HepG2 (cell line): ENCODE data around the gene C1QBP. TPM values are rescaled to one million over a fixed set of nuclear protein-coding genes. Genes with fewer than 3 reads are reported as not detected.

ENCODE experiments used
- ARNTL ChIP-seq: sonication (generic); formaldehyde crosslinking; IDR thresholded peaks from 2 replicates; pipeline ENCODE4 v1.4.0; 2020; ENCODE audit warnings: mild to moderate bottlenecking, missing genetic modification reagents
- ATF7-NPFF ChIP-seq: sonication (generic); formaldehyde crosslinking; IDR thresholded peaks from 2 replicates; pipeline ENCODE4 v1.8.1; 2023; ENCODE audit warnings: mild to moderate bottlenecking, low read depth, missing genetic modification reagents, moderate library complexity
- CBX1 ChIP-seq: IDR thresholded peaks from one replicate; pipeline ENCODE4 v1.6.1; 2016; ENCODE audit warnings: antibody characterized with exemption, low read depth
- CBX2 ChIP-seq, 2 experiments: fragments of 200-600 bp in 1 of 2; sonication (generic); formaldehyde crosslinking in 1 of 2; IDR thresholded peaks; 2 replicates each; pipeline versions ENCODE4 v1.7.0 to v1.8.1; 2018 to 2022; ENCODE audit warnings: low read depth in 2 of 2, low read length in 1 of 2, mild to moderate bottlenecking in 1 of 2, missing genetic modification reagents in 1 of 2
- CBX5 ChIP-seq: sonication (generic); formaldehyde crosslinking; IDR thresholded peaks from 2 replicates; pipeline ENCODE4 v1.4.0; 2020; ENCODE audit warnings: missing genetic modification reagents, borderline replicate concordance
- CEBPG ChIP-seq: IDR thresholded peaks from 2 replicates; pipeline ENCODE4 v1.6.1; 2016
- FOSL1 ChIP-seq: sonication (generic); formaldehyde crosslinking; IDR thresholded peaks from 2 replicates; pipeline ENCODE4 v1.9.0; 2021; ENCODE audit warnings: missing genetic modification reagents, borderline replicate concordance
- HNF4A ChIP-seq: sonication (generic); formaldehyde crosslinking; IDR thresholded peaks from 2 replicates; pipeline ENCODE4 v1.4.0; 2020; ENCODE audit warnings: missing genetic modification reagents
- HOXA3 ChIP-seq: sonication (generic); formaldehyde crosslinking; IDR thresholded peaks from 2 replicates; pipeline ENCODE4 v1.5.0; 2020; ENCODE audit warnings: missing genetic modification reagents
- HOXD1 ChIP-seq: sonication (generic); formaldehyde crosslinking; IDR thresholded peaks from 2 replicates; pipeline ENCODE4 v1.5.0; 2020; ENCODE audit warnings: missing genetic modification reagents
- KDM6A ChIP-seq: IDR thresholded peaks from 2 replicates; pipeline ENCODE4 v1.6.1; 2016; ENCODE audit warnings: low read depth
- MED13 ChIP-seq: sonication (generic); formaldehyde crosslinking; IDR thresholded peaks from 2 replicates; pipeline ENCODE4 v1.5.0; 2020; ENCODE audit warnings: missing genetic modification reagents
- NAIF1 ChIP-seq: sonication (generic); formaldehyde crosslinking; IDR thresholded peaks from 2 replicates; pipeline ENCODE4 v1.5.0; 2020; ENCODE audit warnings: mild to moderate bottlenecking, missing genetic modification reagents, borderline replicate concordance
- NCOA2 ChIP-seq: sonication (generic); formaldehyde crosslinking; IDR thresholded peaks from 2 replicates; pipeline ENCODE4 v1.8.0; 2022; ENCODE audit warnings: inconsistent platforms
- PHF8 ChIP-seq: sonication (generic); formaldehyde crosslinking; IDR thresholded peaks from 2 replicates; pipeline ENCODE4 v1.5.0; 2020; ENCODE audit warnings: missing genetic modification reagents
- SPEN ChIP-seq: sonication (generic); formaldehyde crosslinking; IDR thresholded peaks from 2 replicates; pipeline ENCODE4 v1.5.1; 2020; ENCODE audit warnings: low read depth, mild to moderate bottlenecking, missing genetic modification reagents
- WIZ ChIP-seq: sonication (generic); formaldehyde crosslinking; IDR thresholded peaks from 2 replicates; pipeline ENCODE4 v1.5.1; 2020; ENCODE audit warnings: mild to moderate bottlenecking, missing genetic modification reagents
- ZBTB7A ChIP-seq: sonication (generic); formaldehyde crosslinking; IDR thresholded peaks from 2 replicates; pipeline ENCODE4 v1.8.0; 2022; ENCODE audit warnings: mild to moderate bottlenecking, missing genetic modification reagents
- ZFP37 ChIP-seq: sonication (generic); formaldehyde crosslinking; IDR thresholded peaks from 2 replicates; pipeline ENCODE4 v1.4.0; 2020; ENCODE audit warnings: missing genetic modification reagents, borderline replicate concordance
- ZNF496 ChIP-seq: sonication (generic); formaldehyde crosslinking; IDR thresholded peaks from 2 replicates; pipeline ENCODE4 v1.8.1; 2023; ENCODE audit warnings: mild to moderate bottlenecking, moderate library complexity, missing genetic modification reagents; ENCODE audit not compliant: insufficient replicate concordance
- ZNF530 ChIP-seq: sonication (generic); formaldehyde crosslinking; IDR thresholded peaks from 2 replicates; pipeline ENCODE4 v1.5.0; 2020; ENCODE audit warnings: low read depth, mild to moderate bottlenecking, missing genetic modification reagents
- ZNF552 ChIP-seq: sonication (generic); formaldehyde crosslinking; IDR thresholded peaks from 2 replicates; pipeline ENCODE4 v1.9.0; 2022; ENCODE audit warnings: missing genetic modification reagents, mild to moderate bottlenecking, borderline replicate concordance
- ZNF562 ChIP-seq: sonication (generic); formaldehyde crosslinking; IDR thresholded peaks from 2 replicates; pipeline ENCODE4 v1.8.0; 2022; ENCODE audit warnings: missing genetic modification reagents, borderline replicate concordance
- polyA plus RNA-seq, 8 experiments: library from polyadenylated mRNA; depleted of rRNA in 3 of 8; stranded (reverse) in 7 of 8; unstranded in 1 of 8; fragments of >200 nt; fragmentation: Illumina TruSeq in 4 of 8; extraction: Trizol in 4 of 8; gene quantifications; 2 replicates each; pipeline versions ENCODE4 v1.2.1 to v1.2.3, GENCODE V29; 2011 to 2016; ENCODE audit warnings: low read depth in 4 of 8, missing spikeins in 1 of 8, mixed read lengths in 1 of 8; ENCODE audit not compliant: insufficient read depth in 1 of 8
- total RNA-seq, 5 experiments: library from RNA; depleted of rRNA; stranded (reverse); fragments of >200 nt; fragmentation: Illumina TruSeq; extraction: Trizol; gene quantifications; 2 replicates each; pipeline ENCODE4 v1.2.3, GENCODE V29; 2016; ENCODE audit warnings: low read depth in 1 of 5
- TF ChIP-seq, protein P1 (sequence below): sonication (generic); formaldehyde crosslinking; IDR thresholded peaks from 2 replicates; pipeline ENCODE4 v1.4.0; 2020; ENCODE audit warnings: missing genetic modification reagents
- TF ChIP-seq, protein P2 (sequence below): sonication (generic); formaldehyde crosslinking; IDR thresholded peaks from 2 replicates; pipeline ENCODE4 v1.4.0; 2020; ENCODE audit warnings: missing genetic modification reagents, mild to moderate bottlenecking, borderline replicate concordance

C1QBP gene
- total and polyA plus RNA-seq, 2 of the 13 experiments (the other 11 are each of a cell fraction or from before 2014, with no cell fraction given) = 219 to 680 TPM

DNA sequence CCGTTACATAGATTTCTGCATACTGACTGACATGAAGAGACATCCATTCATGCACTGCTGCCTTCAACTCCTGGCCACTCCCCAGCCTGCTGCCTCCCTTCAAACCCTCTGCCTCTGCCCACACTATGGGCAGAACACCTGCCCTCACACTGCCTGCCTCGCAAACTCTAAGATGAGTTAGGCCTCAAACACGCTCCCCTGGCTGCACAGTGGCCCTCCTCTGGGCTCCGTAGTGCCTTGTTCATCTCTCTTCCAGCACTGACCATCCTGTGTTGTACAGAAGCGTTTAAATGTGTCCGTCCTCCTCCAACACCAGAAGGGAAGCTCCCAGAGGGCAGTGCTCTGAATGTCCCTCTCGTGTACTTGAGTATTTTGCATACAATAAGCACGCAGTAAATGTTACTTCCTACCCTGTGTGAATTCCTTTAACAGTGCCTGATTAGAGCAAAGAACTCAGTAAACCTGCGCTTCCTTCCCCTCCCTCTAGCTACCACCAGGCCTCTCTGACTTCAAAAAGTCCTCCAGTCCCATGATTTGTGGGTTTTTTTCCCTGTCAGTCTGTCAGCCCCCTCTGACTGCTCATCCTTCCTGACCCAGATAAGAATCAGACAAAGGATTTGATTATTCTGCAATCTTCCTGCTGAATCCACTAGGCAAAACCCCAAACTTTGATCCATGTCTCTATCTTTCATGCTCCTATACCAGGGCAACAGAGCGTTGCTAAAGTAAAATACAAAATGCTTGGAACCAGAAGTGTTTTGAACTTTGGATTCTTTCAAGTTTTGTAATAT, 26.0 kb upstream of the C1QBP start (continued):
- TF ChIP-seq, protein P1, sequence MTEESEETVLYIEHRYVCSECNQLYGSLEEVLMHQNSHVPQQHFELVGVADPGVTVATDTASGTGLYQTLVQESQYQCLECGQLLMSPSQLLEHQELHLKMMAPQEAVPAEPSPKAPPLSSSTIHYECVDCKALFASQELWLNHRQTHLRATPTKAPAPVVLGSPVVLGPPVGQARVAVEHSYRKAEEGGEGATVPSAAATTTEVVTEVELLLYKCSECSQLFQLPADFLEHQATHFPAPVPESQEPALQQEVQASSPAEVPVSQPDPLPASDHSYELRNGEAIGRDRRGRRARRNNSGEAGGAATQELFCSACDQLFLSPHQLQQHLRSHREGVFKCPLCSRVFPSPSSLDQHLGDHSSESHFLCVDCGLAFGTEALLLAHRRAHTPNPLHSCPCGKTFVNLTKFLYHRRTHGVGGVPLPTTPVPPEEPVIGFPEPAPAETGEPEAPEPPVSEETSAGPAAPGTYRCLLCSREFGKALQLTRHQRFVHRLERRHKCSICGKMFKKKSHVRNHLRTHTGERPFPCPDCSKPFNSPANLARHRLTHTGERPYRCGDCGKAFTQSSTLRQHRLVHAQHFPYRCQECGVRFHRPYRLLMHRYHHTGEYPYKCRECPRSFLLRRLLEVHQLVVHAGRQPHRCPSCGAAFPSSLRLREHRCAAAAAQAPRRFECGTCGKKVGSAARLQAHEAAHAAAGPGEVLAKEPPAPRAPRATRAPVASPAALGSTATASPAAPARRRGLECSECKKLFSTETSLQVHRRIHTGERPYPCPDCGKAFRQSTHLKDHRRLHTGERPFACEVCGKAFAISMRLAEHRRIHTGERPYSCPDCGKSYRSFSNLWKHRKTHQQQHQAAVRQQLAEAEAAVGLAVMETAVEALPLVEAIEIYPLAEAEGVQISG (CRISPR knock-in tag) = no peak
- TF ChIP-seq CEBPG (CRISPR knock-in tag) (peak; percentile 55), SPEN (no peak), ZNF562 (no peak), HNF4A (CRISPR knock-in tag) (peak; percentile 71), PHF8 (CRISPR knock-in tag) (peak; percentile 19; the same call in 1 of the 2 replicates), ZNF552 (CRISPR knock-in tag) (no peak), ZFP37 (no peak), ZNF530 (CRISPR knock-in tag) (no peak), ARNTL (CRISPR knock-in tag) (no peak), KDM6A (CRISPR knock-in tag) (0 out of 2 replicates have a peak, but pooled peaks have one; percentile 10), CBX5 (CRISPR knock-in tag) (no peak), ZBTB7A (no peak), ZNF496 (no peak), WIZ (CRISPR knock-in tag) (no peak), MED13 (CRISPR knock-in tag) (0 out of 2 replicates have a peak, but pooled peaks have one; percentile 47), ATF7-NPFF (CRISPR knock-in tag) (no peak), NAIF1 (CRISPR knock-in tag) (peak; percentile 57; the same call in 1 of the 2 replicates), CBX2 (IDR thresholded peaks at IDR 0.05; ENCODE audit: low read depth, low read length) (no peak), CBX2 (CRISPR knock-in tag; IDR thresholded peaks at IDR 0.05; ENCODE audit: low read depth) (no peak), CBX1 (no peak), FOSL1 (CRISPR knock-in tag) (no peak), HOXD1 (CRISPR knock-in tag) (no peak), NCOA2 (CRISPR knock-in tag) (peak; percentile 51; the same call in 1 of the 2 replicates), HOXA3 (CRISPR knock-in tag) (no peak)
- TF ChIP-seq, protein P2, sequence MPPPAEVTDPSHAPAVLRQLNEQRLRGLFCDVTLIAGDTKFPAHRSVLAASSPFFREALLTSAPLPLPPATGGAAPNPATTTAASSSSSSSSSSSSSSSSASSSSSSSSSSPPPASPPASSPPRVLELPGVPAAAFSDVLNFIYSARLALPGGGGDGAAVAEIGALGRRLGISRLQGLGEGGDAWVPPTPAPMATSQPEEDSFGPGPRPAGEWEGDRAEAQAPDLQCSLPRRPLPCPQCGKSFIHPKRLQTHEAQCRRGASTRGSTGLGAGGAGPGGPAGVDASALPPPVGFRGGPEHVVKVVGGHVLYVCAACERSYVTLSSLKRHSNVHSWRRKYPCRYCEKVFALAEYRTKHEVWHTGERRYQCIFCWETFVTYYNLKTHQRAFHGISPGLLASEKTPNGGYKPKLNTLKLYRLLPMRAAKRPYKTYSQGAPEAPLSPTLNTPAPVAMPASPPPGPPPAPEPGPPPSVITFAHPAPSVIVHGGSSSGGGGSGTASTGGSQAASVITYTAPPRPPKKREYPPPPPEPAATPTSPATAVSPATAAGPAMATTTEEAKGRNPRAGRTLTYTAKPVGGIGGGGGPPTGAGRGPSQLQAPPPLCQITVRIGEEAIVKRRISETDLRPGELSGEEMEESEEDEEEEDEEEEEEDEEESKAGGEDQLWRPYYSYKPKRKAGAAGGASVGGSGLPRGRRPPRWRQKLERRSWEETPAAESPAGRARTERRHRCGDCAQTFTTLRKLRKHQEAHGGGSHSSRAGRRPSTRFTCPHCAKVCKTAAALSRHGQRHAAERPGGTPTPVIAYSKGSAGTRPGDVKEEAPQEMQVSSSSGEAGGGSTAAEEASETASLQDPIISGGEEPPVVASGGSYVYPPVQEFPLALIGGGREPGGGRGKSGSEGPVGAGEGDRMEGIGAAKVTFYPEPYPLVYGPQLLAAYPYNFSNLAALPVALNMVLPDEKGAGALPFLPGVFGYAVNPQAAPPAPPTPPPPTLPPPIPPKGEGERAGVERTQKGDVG (CRISPR knock-in tag) = no peak
